ENCODE results near the gene SLC17A4. TPM values are rescaled to one million over a fixed set of nuclear protein-coding genes. Genes with fewer than 3 reads are reported as not detected.

SLC17A4 gene
- total and polyA plus RNA-seq, 12 donors: not detected

GRCh38 chr6:25757936-25758642 lies 3.5 kb downstream of the SLC17A4 start:
- 73 to 89% methylated on average over 6 of the region's 6 CpGs for WGBS, 2 donors
- DNase-seq: no peak
- no peak for TF ChIP-seq CTCF (IDR thresholded peaks at IDR 0.05)

GRCh38 chr6:25764611-25765010 lies 10.1 kb downstream of the SLC17A4 start:
- no peak overlapping the region for H3K4me3 ChIP-seq
- H3K9me3 ChIP-seq: no peaks in the 10 kb centered on the region
- no peak overlapping the region for H3K27ac ChIP-seq
- ATAC-seq: no peak
- whole genome bisulfite sequencing, 2 donors: 88 to 93% methylated on average over 2 of the region's 2 CpGs
- no peaks in the 10 kb centered on the region for H3K4me1 ChIP-seq
- TF ChIP-seq CTCF (IDR thresholded peaks at IDR 0.05): no peak
- H3K27me3 ChIP-seq: peaks cover 0 to 5% (median 0%) of the 10 kb centered on the region in 7 donors
- intact Hi-C loops (cut with DNase I): no loop called here
- no peaks in the 10 kb centered on the region for H3K36me3 ChIP-seq
- no peak for DNase-seq

More at GRCh38 chr6:25757936-25758642, 3.5 kb downstream of the SLC17A4 start:
- Histone ChIP-seq H3K4me3 (no peak overlapping the region), H3K27me3 (peaks cover 0 to 4% (median 0%) of the 10 kb centered on the region in 7 donors), H3K27ac (no peak overlapping the region), H3K36me3 (no peaks in the 10 kb centered on the region), H3K4me1 (no peaks in the 10 kb centered on the region), H3K9me3 (no peaks in the 10 kb centered on the region)
- intact Hi-C loops (cut with DNase I): no loop called here
- ATAC-seq: no peak

GRCh38 chr6:25768566-25768965 lies 14.0 kb downstream of the SLC17A4 start:
- TF ChIP-seq CTCF (IDR thresholded peaks at IDR 0.05): no peak
- no peak for DNase-seq
- H3K4me1 ChIP-seq: no peaks in the 10 kb centered on the region
- H3K27me3 ChIP-seq: peaks cover 0 to 5% (median 0%) of the 10 kb centered on the region in 7 donors
- H3K4me3 ChIP-seq: no peak overlapping the region
- no peak for ATAC-seq
- no peak overlapping the region for H3K27ac ChIP-seq
- WGBS, 2 donors: 78 to 80% methylated on average over 1 of the region's 1 CpG
- no peaks in the 10 kb centered on the region for H3K9me3 ChIP-seq
- no peaks in the 10 kb centered on the region for H3K36me3 ChIP-seq
- intact Hi-C loops (cut with DNase I): no loop called here

GRCh38 chr6:25769983-25770382 lies 15.4 kb downstream of the SLC17A4 start:
- Histone ChIP-seq H3K4me1 (no peaks in the 10 kb centered on the region), H3K4me3 (no peak overlapping the region), H3K27ac (no peak overlapping the region), H3K27me3 (peaks cover 0 to 5% (median 0%) of the 10 kb centered on the region in 7 donors), H3K9me3 (no peaks in the 10 kb centered on the region), H3K36me3 (no peaks in the 10 kb centered on the region)
- no peak for TF ChIP-seq CTCF (IDR thresholded peaks at IDR 0.05)
- ATAC-seq (no peak), DNase-seq (no peak)
- intact Hi-C loops (cut with DNase I): no loop called here
- WGBS, 2 donors: 85 to 93% methylated on average over 2 of the region's 2 CpGs

Measured in heart right ventricle (tissue), 16 donors.